ENCODE data around the gene MAN2A1. TPM values are rescaled to one million over a fixed set of nuclear protein-coding genes. Genes with fewer than 3 reads are reported as not detected.

The MAN2A1 gene
- total RNA-seq, 1 donor from 2014 or later, result 83.6 TPM

DNA sequence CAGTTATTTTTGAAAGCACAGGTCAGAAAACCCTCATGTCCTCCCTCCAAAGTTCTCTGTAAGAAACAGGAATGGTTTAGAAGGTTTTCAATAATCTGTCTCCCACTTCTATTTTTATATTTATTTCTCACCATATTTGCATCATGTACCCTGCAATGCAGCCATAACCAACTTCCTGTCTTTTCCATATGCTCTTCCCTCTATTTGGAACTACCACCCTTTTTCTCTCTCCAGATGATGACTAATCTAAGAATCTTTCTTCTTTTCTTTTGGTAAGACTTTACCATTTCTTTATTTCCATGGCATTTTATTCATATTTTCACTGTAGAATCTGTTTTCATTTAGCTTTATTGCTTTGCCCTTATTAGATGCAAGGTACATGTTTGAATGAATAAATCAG is 33.9 kb downstream of the MAN2A1 start:
- H3K4me1 Mint-ChIP-seq (ENCODE audit: unreplicated experiment), result no peaks in the 10 kb centered on the region
- DNase-seq (ENCODE audit: low spot score), result no peak
- H3K27ac Mint-ChIP-seq (ENCODE audit: unreplicated experiment), result no peak overlapping the region
- H3K36me3 Mint-ChIP-seq (ENCODE audit: low read depth, unreplicated experiment), result no peaks in the 10 kb centered on the region
- H3K4me3 Mint-ChIP-seq (ENCODE audit: unreplicated experiment), result no peak overlapping the region
- H3K9me3 Mint-ChIP-seq (ENCODE audit: unreplicated experiment), result no peaks in the 10 kb centered on the region
- TF ChIP-seq, protein P1, sequence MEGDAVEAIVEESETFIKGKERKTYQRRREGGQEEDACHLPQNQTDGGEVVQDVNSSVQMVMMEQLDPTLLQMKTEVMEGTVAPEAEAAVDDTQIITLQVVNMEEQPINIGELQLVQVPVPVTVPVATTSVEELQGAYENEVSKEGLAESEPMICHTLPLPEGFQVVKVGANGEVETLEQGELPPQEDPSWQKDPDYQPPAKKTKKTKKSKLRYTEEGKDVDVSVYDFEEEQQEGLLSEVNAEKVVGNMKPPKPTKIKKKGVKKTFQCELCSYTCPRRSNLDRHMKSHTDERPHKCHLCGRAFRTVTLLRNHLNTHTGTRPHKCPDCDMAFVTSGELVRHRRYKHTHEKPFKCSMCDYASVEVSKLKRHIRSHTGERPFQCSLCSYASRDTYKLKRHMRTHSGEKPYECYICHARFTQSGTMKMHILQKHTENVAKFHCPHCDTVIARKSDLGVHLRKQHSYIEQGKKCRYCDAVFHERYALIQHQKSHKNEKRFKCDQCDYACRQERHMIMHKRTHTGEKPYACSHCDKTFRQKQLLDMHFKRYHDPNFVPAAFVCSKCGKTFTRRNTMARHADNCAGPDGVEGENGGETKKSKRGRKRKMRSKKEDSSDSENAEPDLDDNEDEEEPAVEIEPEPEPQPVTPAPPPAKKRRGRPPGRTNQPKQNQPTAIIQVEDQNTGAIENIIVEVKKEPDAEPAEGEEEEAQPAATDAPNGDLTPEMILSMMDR (IDR thresholded peaks at IDR 0.05; ENCODE audit: unreplicated experiment), result no peak
- H3K27me3 Mint-ChIP-seq (ENCODE audit: unreplicated experiment), result no peaks in the 10 kb centered on the region

DNA sequence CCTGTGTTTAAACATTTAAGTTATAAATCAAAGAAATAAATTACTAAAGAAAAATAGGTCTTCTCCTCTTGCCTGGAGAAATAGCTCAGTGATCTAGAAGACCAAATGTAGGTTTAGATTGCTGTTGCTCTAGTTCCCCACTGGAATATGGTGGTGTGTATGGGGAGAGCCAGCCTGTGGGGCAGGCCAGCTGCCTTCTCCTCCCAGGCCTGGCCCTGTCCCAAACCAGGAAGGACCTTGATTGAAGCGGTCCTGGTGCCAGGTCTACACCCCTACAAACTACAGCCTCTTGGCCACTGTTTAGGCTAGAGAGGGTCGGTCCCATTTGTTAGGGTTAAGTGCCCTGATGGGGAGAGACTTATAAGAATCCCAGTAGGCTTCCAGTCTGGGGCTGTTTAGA is 35.4 kb downstream of the MAN2A1 start:
- H3K9me3 Mint-ChIP-seq (ENCODE audit: unreplicated experiment), result no peaks in the 10 kb centered on the region
- no peak overlapping the region for H3K27ac Mint-ChIP-seq (ENCODE audit: unreplicated experiment)
- TF ChIP-seq, protein P1 (IDR thresholded peaks at IDR 0.05; ENCODE audit: unreplicated experiment), result no peak
- no peaks in the 10 kb centered on the region for H3K4me1 Mint-ChIP-seq (ENCODE audit: unreplicated experiment)
- no peak for DNase-seq (ENCODE audit: low spot score)
- H3K4me3 Mint-ChIP-seq (ENCODE audit: unreplicated experiment), result no peak overlapping the region
- H3K27me3 Mint-ChIP-seq (ENCODE audit: unreplicated experiment), result no peaks in the 10 kb centered on the region
- no peaks in the 10 kb centered on the region for H3K36me3 Mint-ChIP-seq (ENCODE audit: low read depth, unreplicated experiment)

DNA sequence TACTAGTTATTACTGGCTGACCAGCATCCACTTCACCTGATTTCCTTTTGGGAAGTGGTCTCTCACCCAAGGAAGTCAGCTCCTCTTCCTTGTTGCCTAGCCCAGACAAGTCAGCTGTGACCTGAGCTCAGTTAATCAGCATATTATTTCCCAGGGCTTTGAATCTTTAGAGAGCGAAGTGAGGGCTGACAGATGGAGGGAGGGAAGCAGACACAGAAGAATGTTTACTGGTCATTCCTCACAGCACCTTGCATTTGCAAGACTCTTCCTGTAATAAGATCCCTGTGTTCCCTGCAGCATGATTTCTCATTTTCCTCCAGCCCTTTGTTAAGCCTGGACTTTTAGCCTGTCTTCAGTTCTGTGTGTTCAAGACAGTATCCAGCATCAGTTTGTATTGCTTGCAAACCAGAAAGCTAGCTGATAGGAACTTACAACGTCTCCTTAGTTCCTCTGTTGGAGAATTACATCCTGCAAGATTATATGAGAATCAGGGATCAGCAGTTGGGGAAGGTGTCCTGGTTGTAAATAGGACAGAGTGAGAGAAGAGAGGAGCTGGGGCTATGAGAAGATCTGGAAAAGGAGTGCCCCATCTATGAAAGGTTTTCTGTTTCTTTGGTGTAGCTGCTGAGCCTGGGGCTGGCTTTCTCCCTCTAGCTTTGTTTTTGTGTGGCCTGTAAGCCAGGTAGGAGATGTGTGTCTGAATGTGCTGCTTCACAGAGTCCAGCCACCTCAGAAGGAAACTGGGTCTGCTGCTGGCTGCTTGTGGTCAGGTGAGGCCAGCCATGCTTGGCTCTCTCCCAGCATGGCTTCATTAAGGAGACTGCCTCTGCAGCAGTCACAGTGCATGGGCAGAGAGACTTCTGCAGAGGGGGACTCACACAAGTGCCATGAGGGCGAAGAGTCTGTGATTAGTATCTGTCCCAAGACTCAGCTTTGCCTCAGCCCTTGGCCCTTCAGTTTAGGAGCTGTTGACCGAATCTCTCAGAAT is 50.3 kb downstream of the MAN2A1 start:
- peak; percentile 4 for DNase-seq (ENCODE audit: low spot score)
- TF ChIP-seq, protein P1 (IDR thresholded peaks at IDR 0.05; ENCODE audit: unreplicated experiment), result no peak
- peak overlapping the region; percentile 92 for H3K27ac Mint-ChIP-seq (ENCODE audit: unreplicated experiment)
- peak overlapping the region; percentile 6 for H3K4me3 Mint-ChIP-seq (ENCODE audit: unreplicated experiment)
- H3K9me3 Mint-ChIP-seq (ENCODE audit: unreplicated experiment), result no peaks in the 10 kb centered on the region
- H3K36me3 Mint-ChIP-seq (ENCODE audit: low read depth, unreplicated experiment), result no peaks in the 10 kb centered on the region
- peaks cover 2% of the 10 kb centered on the region for H3K27me3 Mint-ChIP-seq (ENCODE audit: unreplicated experiment)
- peaks cover 44% of the 10 kb centered on the region for H3K4me1 Mint-ChIP-seq (ENCODE audit: unreplicated experiment)

DNA sequence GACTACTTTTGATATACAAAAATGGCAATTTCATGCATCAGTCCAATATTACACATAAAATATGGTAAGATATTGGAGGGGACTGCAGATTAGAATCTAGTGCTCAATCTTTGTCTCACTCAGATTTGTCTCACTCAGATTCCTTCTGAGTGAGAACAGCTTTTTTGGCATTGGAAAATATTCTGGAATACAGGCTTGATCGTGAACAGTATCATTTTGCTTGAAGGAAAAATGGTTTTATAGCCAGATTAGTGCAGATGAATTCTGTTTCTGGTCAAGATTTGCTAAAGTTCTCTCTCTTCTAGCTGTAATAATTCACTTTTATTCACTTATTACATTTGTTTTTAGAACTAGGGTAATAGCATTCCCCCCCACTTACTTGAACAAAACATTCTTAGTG is 51.2 kb downstream of the MAN2A1 start:
- H3K4me3 Mint-ChIP-seq (ENCODE audit: unreplicated experiment), result no peak overlapping the region
- H3K9me3 Mint-ChIP-seq (ENCODE audit: unreplicated experiment), result no peaks in the 10 kb centered on the region
- no peaks in the 10 kb centered on the region for H3K36me3 Mint-ChIP-seq (ENCODE audit: low read depth, unreplicated experiment)
- H3K27me3 Mint-ChIP-seq (ENCODE audit: unreplicated experiment), result peaks cover 2% of the 10 kb centered on the region
- no peak for DNase-seq (ENCODE audit: low spot score)
- peaks cover 44% of the 10 kb centered on the region for H3K4me1 Mint-ChIP-seq (ENCODE audit: unreplicated experiment)
- H3K27ac Mint-ChIP-seq (ENCODE audit: unreplicated experiment), result no peak overlapping the region
- TF ChIP-seq, protein P1 (IDR thresholded peaks at IDR 0.05; ENCODE audit: unreplicated experiment), result no peak

DNA sequence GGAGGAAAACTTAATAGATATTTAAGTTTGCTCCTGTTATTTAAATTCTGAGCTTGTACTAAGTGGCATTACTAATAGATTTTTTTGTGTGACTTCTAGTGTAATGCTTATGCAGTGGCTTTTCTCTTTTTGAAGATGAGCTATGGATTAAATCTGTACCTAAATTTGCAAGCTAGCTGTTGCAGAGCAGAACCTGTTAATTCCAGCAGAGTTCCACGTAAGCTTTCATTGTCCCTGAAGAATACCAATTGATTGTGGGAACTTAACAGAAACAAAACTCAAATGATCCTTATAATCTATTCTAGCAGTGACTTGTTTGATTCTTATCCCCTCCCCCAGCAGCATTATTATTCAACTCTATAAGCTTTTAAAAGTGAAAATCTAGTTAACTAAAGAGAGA is 51.7 kb downstream of the MAN2A1 start:
- H3K27ac Mint-ChIP-seq (ENCODE audit: unreplicated experiment), result no peak overlapping the region
- H3K4me1 Mint-ChIP-seq (ENCODE audit: unreplicated experiment), result peaks cover 44% of the 10 kb centered on the region
- no peak for DNase-seq (ENCODE audit: low spot score)
- TF ChIP-seq, protein P1 (IDR thresholded peaks at IDR 0.05; ENCODE audit: unreplicated experiment), result no peak
- no peaks in the 10 kb centered on the region for H3K36me3 Mint-ChIP-seq (ENCODE audit: low read depth, unreplicated experiment)
- no peak overlapping the region for H3K4me3 Mint-ChIP-seq (ENCODE audit: unreplicated experiment)
- no peaks in the 10 kb centered on the region for H3K9me3 Mint-ChIP-seq (ENCODE audit: unreplicated experiment)
- peaks cover 2% of the 10 kb centered on the region for H3K27me3 Mint-ChIP-seq (ENCODE audit: unreplicated experiment)
